ENCODE measurements around the gene TNF.

- TF ChIP-seq POLR2A (IDR thresholded peaks at IDR 0.05) (no peak), CTCF (IDR thresholded peaks at IDR 0.05) (no peak)
Observed at GRCh38 chr6:31568537-31568961, 6.8 kb upstream of the TNF start.
